ENCODE results near the gene FAM89B. TPM values are rescaled to one million over a fixed set of nuclear protein-coding genes. Genes with fewer than 3 reads are reported as not detected.

FAM89B gene
- total and polyA plus RNA-seq, 2 of the 8 experiments (the other 6 are each of a cell fraction or from before 2014, with no cell fraction given) = 15.8 to 32.4 TPM

DNA sequence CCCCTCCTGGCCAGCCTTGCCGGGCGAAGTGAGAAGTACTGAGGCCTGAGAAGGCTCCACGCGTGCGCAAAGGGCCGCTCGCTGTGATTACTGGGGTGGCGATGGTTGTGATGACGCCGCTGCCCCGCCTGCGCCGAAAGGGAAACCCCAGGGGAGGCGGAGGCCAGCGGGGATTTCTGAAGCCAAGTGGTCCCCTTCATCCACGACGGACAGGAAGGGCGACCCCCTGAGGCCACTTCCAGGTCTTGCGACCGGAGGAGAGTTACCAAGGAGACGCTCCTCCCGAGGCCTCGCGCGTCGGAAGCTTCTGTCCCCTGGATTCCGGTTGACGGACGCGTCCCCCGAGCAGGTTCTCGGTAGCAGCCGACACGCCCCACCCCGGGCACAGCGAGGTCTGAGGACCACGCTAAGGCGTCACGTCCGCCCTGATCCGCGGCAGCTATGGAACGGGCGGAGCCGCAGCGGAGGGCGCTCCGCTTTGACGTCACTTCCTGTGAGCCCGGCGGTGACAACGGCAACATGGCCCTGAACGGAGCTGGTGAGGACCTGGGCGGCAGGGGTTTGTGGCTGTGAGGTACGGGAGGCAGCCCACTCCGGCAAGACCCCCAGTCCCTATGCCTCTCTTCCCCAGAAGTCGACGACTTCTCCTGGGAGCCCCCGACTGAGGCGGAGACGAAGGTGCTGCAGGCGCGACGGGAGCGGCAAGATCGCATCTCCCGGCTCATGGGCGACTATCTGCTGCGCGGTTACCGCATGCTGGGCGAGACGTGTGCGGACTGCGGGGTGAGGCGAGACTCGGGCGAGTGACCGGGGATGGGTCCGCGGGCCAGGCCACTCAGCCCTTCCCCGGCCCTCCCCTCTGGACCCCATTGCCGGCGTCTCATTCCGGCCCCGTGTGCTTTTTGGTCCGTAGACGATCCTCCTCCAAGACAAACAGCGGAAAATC, 2.1 kb upstream of the FAM89B start, which contains the start of gene ZNRD2:
Gene ZNRD2 (plus strand): TSS at position 505 of the 946 bp plus-strand sequence. CDS start 15 bp downstream, at position 520.
- Histone ChIP-seq H3K79me2 (ENCODE audit: control insufficient read depth in 1 of 2, insufficient read depth in 2 of 2, low read length in 2 of 2) (peaks cover 0 to 11% of the 10 kb centered on the region in 2 experiments; a peak in 1 of 4 replicates), H3K9ac (replicated peaks in 1 of 4; ENCODE audit: extremely low read depth in 1 of 4, low read depth in 3 of 4, low read length in 3 of 4) (peak within 1 kb of the TSS; percentile 8 to 74 (median 73); a peak in 6 of 7 replicates), H4K91ac (replicated peaks; ENCODE audit: insufficient read length, low read length) (no peak within 1 kb of the TSS), H3K23ac (ENCODE audit: insufficient read length) (no peak within 1 kb of the TSS), H2AFZ (ENCODE audit: low read length) (peak within 1 kb of the TSS; percentile 88; the same call in 1 of the 2 replicates), H2BK120ac (replicated peaks; ENCODE audit: low read depth, low read length) (no peak within 1 kb of the TSS), H2BK5ac (ENCODE audit: low read depth, low read length) (peak within 1 kb of the TSS; percentile 21; the same call in 1 of the 2 replicates), H4K5ac (ENCODE audit: insufficient read length, low read depth, low read length) (peak within 1 kb of the TSS; percentile 47), H3K79me1 (ENCODE audit: low read depth, low read length) (peaks cover 2% of the 10 kb centered on the region; the same call in 1 of the 2 replicates), H3K4me2 (ENCODE audit: insufficient read depth in 1 of 2, low read depth in 2 of 2, low read length in 2 of 2) (peak within 1 kb of the TSS; percentile 72 to 90), H2BK12ac (ENCODE audit: low read depth, low read length) (no peak within 1 kb of the TSS), H3K27ac (ENCODE audit: low read depth, low read length) (peak within 1 kb of the TSS; percentile 33; the same call in 1 of the 2 replicates), H3K27me3 (replicated peaks in 1 of 4; ENCODE audit: control insufficient read depth in 3 of 4, extremely low read depth in 1 of 4, insufficient read depth in 3 of 4, low read length in 3 of 4) (peaks cover 0 to 11% (median 6%) of the 10 kb centered on the region in 4 experiments; a peak in 6 of 7 replicates), H3K4ac (replicated peaks; ENCODE audit: insufficient read length, low read depth, low read length) (peak within 1 kb of the TSS; percentile 41), H4K8ac (ENCODE audit: extremely low read depth, insufficient read depth, low read length) (peak within 1 kb of the TSS; percentile 80), H3K14ac (ENCODE audit: insufficient read length) (no peak within 1 kb of the TSS), H3K4me3 (ENCODE audit: extremely low read depth in 1 of 4, insufficient read depth in 2 of 4, low read depth in 3 of 4, low read length in 4 of 4) (peak within 1 kb of the TSS; percentile 67 to 97 (median 92)), H3K36me3 (ENCODE audit: control insufficient read depth in 2 of 4, insufficient read depth in 4 of 4, low read length in 3 of 4) (no peaks in the 10 kb centered on the region), H3K23me2 (ENCODE audit: low read depth, low read length) (peaks cover 9% of the 10 kb centered on the region; the same call in 1 of the 2 replicates), H3K56ac (replicated peaks; ENCODE audit: insufficient read length, low read depth, low read length) (peak within 1 kb of the TSS; percentile 34), H2BK15ac (ENCODE audit: low read length) (0 out of 2 replicates have a peak within 1 kb of the TSS, but pooled peaks have one; percentile 61), H3K18ac (ENCODE audit: extremely low read depth, low read length) (0 out of 2 replicates have a peak within 1 kb of the TSS, but pooled peaks have one; percentile 48), H2AK5ac (ENCODE audit: low read depth, low read length) (no peak within 1 kb of the TSS), H2BK20ac (ENCODE audit: low read length) (no peak within 1 kb of the TSS), H3K9me3 (ENCODE audit: insufficient read depth in 2 of 2, low read depth in 1 of 2, low read length in 1 of 2) (no peaks in the 10 kb centered on the region), H4K20me1 (replicated peaks in 1 of 2; ENCODE audit: control insufficient read depth in 1 of 2, insufficient read depth in 2 of 2, low read length in 2 of 2) (peaks cover 15 to 19% of the 10 kb centered on the region in 2 experiments), H3K4me1 (replicated peaks in 1 of 4; ENCODE audit: control insufficient read depth in 3 of 4, insufficient read depth in 4 of 4, low read length in 3 of 4) (peaks cover 10 to 29% (median 18%) of the 10 kb centered on the region in 4 experiments)
- DNase-seq (ENCODE audit: low read depth in 1 of 2, low spot score in 2 of 2) (peak; percentile 95 to 96), FAIRE-seq (no peak)
- WGBS, 2 experiments (ENCODE audit: extremely low coverage in 1 of 2, insufficient coverage in 1 of 2, insufficient read length in 1 of 2, insufficient replicate concordance in 2 of 2, low coverage in 1 of 2, low lambda C conversion rate in 2 of 2, missing lambda C conversion rate in 1 of 2) = 2% methylated on average over 68 of the region's 89 CpGs; no CpG with 5 or more reads in 1 of the 2 experiments
- POLR2A ChIA-PET (ENCODE audit: partially characterized antibody) = interaction anchor here (0.5 to 2.0 kb wide), 9 partner anchors 11 to 502 kb away, joined by 3 to 14 read pairs (median 4); partner anchors contain the start of gene LTBP3
- CTCF ChIA-PET (ENCODE audit: partially characterized antibody) = interaction anchor here (0.7 to 16.3 kb wide), 14 partner anchors 9 to 293 kb away, joined by 3 to 284 read pairs (median 4); partner anchors contain the start of genes LTBP3 and SCYL1
- TF ChIP-seq GABPA (IDR thresholded peaks at IDR 0.05; ENCODE audit: borderline replicate concordance, insufficient read depth, low read length) (peak; percentile 93), HDAC2 (IDR thresholded peaks at IDR 0.05; ENCODE audit: borderline replicate concordance in 1 of 2, low read depth in 2 of 2, low read length in 2 of 2) (0 out of 4 replicates have a peak, but pooled peaks of 1 of the 2 experiments have one; percentile 49), SIN3A (conservative IDR thresholded peaks at IDR 0.05 in 1 of 2, IDR thresholded peaks at IDR 0.05 in 1 of 2; ENCODE audit: low read depth in 1 of 2, low read length in 2 of 2) (peak; percentile 87 to 96; a peak in 2 of 4 replicates), YY1 (IDR thresholded peaks at IDR 0.05; ENCODE audit: low read depth, low read length) (peak; percentile 88), TCF12 (IDR thresholded peaks at IDR 0.05; ENCODE audit: low read depth, low read length) (0 out of 2 replicates have a peak, but pooled peaks have one; percentile 19), ZNF274 (IDR thresholded peaks at IDR 0.05; ENCODE audit: borderline replicate concordance, extremely low read depth, low read length) (no peak), EZH2 (IDR thresholded peaks at IDR 0.05; ENCODE audit: low read depth, low read length, severe bottlenecking) (peak; percentile 24), SP2 (IDR thresholded peaks at IDR 0.05; ENCODE audit: low read length) (no peak), CBX8 (IDR thresholded peaks at IDR 0.05; ENCODE audit: borderline replicate concordance, low read depth, low read length) (no peak)

Data from H1 (cell line).